ENCODE results near the gene VARS2.

GRCh38 chr6:30913721-30914075 lies 340 bp upstream of the VARS2 start:
- no peak for TF ChIP-seq CTCF (optimal IDR thresholded peaks at IDR 0.05 in 1 of 3, IDR thresholded peaks at IDR 0.05 in 1 of 3, conservative IDR thresholded peaks at IDR 0.05 in 1 of 3; ENCODE audit: extremely low read depth in 1 of 3, insufficient read depth in 2 of 3, low read length in 3 of 3)
- TF ChIP-seq EZH2 (IDR thresholded peaks at IDR 0.05; ENCODE audit: low read length), result no peak

Data from keratinocyte (primary cell).